GM23338 (cell line): ENCODE results near the gene SRPK2. TPM values are rescaled to one million over a fixed set of nuclear protein-coding genes. Genes with fewer than 3 reads are reported as not detected.

ENCODE experiments used
- ATAC-seq: fragments of 200-7000 bp; cut with Tn5 transposase; 3 replicates; pipeline ENCODE4 v1.9.1; 2020
- DNase-seq: peaks from one replicate; pipeline ENCODE4 v3.0.0-alpha.2; 2015; ENCODE audit warnings: low spot score
- H2AFZ ChIP-seq: fragments of 200-600 bp; sonication (generic); 2 replicates; pipeline ENCODE4 v1.8.0; 2016; ENCODE audit warnings: antibody characterized with exemption, mild to moderate bottlenecking, moderate library complexity
- H3F3A ChIP-seq: fragments of 200-600 bp; sonication (generic); replicated peaks from 2 replicates; pipeline ENCODE4 v1.8.0; 2017; ENCODE audit warnings: antibody characterized with exemption, mixed run types, low read depth
- H3K27ac ChIP-seq: fragments of 200-600 bp; sonication (generic); 2 replicates; pipeline ENCODE4 v1.6.1; 2016; ENCODE audit warnings: low read depth
- H3K27me3 ChIP-seq: fragments of 200-600 bp; sonication (generic); 2 replicates; pipeline ENCODE4 v1.8.0; 2016; ENCODE audit warnings: mild to moderate bottlenecking, mixed run types, moderate library complexity; ENCODE audit not compliant: insufficient read depth
- H3K36me3 ChIP-seq: fragments of 200-600 bp; sonication (generic); 2 replicates; pipeline ENCODE4 v1.8.0; 2016; ENCODE audit warnings: mild to moderate bottlenecking; ENCODE audit not compliant: insufficient read depth
- H3K4me1 ChIP-seq: fragments of 200-600 bp; sonication (generic); 2 replicates; pipeline ENCODE4 v1.8.0; 2016; ENCODE audit warnings: mild to moderate bottlenecking, moderate library complexity; ENCODE audit not compliant: insufficient read depth
- H3K4me2 ChIP-seq: fragments of 200-600 bp; sonication (generic); 2 replicates; pipeline ENCODE4 v1.7.1; 2017; ENCODE audit warnings: mixed run types
- H3K4me3 ChIP-seq: fragments of 200-600 bp; sonication (generic); 2 replicates; pipeline ENCODE4 v1.6.1; 2016; ENCODE audit warnings: mixed run types
- H3K79me2 ChIP-seq: fragments of 200-600 bp; sonication (generic); replicated peaks from 2 replicates; pipeline ENCODE4 v1.8.0; 2017; ENCODE audit warnings: mild to moderate bottlenecking; ENCODE audit not compliant: insufficient read depth
- H3K9me2 ChIP-seq: fragments of 200-600 bp; sonication (generic); 2 replicates; pipeline ENCODE4 v1.8.0; 2017; ENCODE audit not compliant: insufficient read depth
- H4K20me1 ChIP-seq: fragments of 200-600 bp; sonication (generic); replicated peaks from 2 replicates; pipeline ENCODE4 v1.8.0; 2017; ENCODE audit warnings: mild to moderate bottlenecking; ENCODE audit not compliant: insufficient read depth
- H3K27ac Mint-ChIP-seq: 2 replicates; pipeline ENCODE4 v1.8.0; 2020; ENCODE audit warnings: inconsistent platforms, mild to moderate bottlenecking, moderate library complexity, mixed read lengths
- H3K27me3 Mint-ChIP-seq: 3 replicates; pipeline ENCODE4 v1.8.0; 2022; ENCODE audit warnings: low read depth, mild to moderate bottlenecking, moderate library complexity, mixed read lengths, inconsistent platforms; ENCODE audit not compliant: insufficient read depth, poor library complexity
- H3K36me3 Mint-ChIP-seq: 3 replicates; pipeline ENCODE4 v1.8.0; 2021; ENCODE audit warnings: low read depth, mild to moderate bottlenecking, inconsistent platforms, moderate library complexity, mixed read lengths
- H3K4me1 Mint-ChIP-seq: 3 replicates; pipeline ENCODE4 v1.8.0; 2020; ENCODE audit warnings: mild to moderate bottlenecking, inconsistent platforms, mixed read lengths
- H3K4me3 Mint-ChIP-seq: 3 replicates; pipeline ENCODE4 v1.8.0; 2021; ENCODE audit warnings: moderate library complexity, mild to moderate bottlenecking, inconsistent platforms, mixed read lengths
- H3K9me3 Mint-ChIP-seq: 3 replicates; pipeline ENCODE4 v1.8.0; 2020; ENCODE audit warnings: moderate library complexity, mild to moderate bottlenecking, inconsistent platforms, mixed read lengths
- CREB1 ChIP-seq: fragments of 250-450 bp; sonication (Bioruptor Pico); IDR thresholded peaks from 2 replicates; pipeline ENCODE4 v1.5.0; 2020; ENCODE audit warnings: low read depth, mild to moderate bottlenecking, moderate library complexity
- CTCF ChIP-seq, 2 experiments: fragments of 200-600 bp in 1 of 2; sonication (generic) in 1 of 2; conservative IDR thresholded peaks; 2 replicates each; pipeline versions ENCODE4 v1.5.1 to v1.6.1; 2016 to 2017; ENCODE audit warnings: antibody characterized with exemption in 2 of 2, low read depth in 2 of 2, mild to moderate bottlenecking in 2 of 2, moderate library complexity in 1 of 2
- ETS1 ChIP-seq: IDR thresholded peaks from 2 replicates; pipeline ENCODE4 v1.6.1; 2016; ENCODE audit warnings: antibody characterized with exemption
- EZH2 ChIP-seq: fragments of 200-600 bp; sonication (generic); IDR thresholded peaks from one replicate; pipeline ENCODE4 v1.8.0; 2017; ENCODE audit warnings: antibody characterized with exemption, mild to moderate bottlenecking, low read depth; ENCODE audit not compliant: unreplicated experiment
- EZH2phosphoT487 ChIP-seq: fragments of 200-600 bp; sonication (generic); IDR thresholded peaks from one replicate; pipeline ENCODE4 v1.8.1; 2018; ENCODE audit warnings: antibody characterized with exemption; ENCODE audit not compliant: unreplicated experiment
- JUNB ChIP-seq: IDR thresholded peaks from one replicate; pipeline ENCODE4 v1.6.1; 2016; ENCODE audit warnings: antibody characterized with exemption; ENCODE audit not compliant: unreplicated experiment
- NANOG ChIP-seq: IDR thresholded peaks from 2 replicates; pipeline ENCODE4 v1.6.1; 2016; ENCODE audit warnings: antibody characterized with exemption, borderline replicate concordance
- POLR2AphosphoS5 ChIP-seq: IDR thresholded peaks from 2 replicates; pipeline ENCODE4 v1.6.1; 2016; ENCODE audit warnings: antibody characterized with exemption, low read depth
- REST ChIP-seq: IDR thresholded peaks from one replicate; pipeline ENCODE4 v1.6.1; 2018; ENCODE audit warnings: antibody characterized with exemption; ENCODE audit not compliant: unreplicated experiment
- STAT1 ChIP-seq: IDR thresholded peaks from one replicate; pipeline ENCODE4 v1.6.1; 2016; ENCODE audit warnings: antibody characterized with exemption; ENCODE audit not compliant: unreplicated experiment
- ZNF114 ChIP-seq: fragments of 250-450 bp; sonication (Bioruptor Pico); IDR thresholded peaks from 2 replicates; pipeline ENCODE4 v1.5.0; 2020; ENCODE audit warnings: mild to moderate bottlenecking, moderate library complexity
- ZNF331 ChIP-seq: fragments of 250-450 bp; sonication (Bioruptor Pico); IDR thresholded peaks from 2 replicates; pipeline ENCODE4 v1.5.0; 2020; ENCODE audit warnings: low read depth, mild to moderate bottlenecking, moderate library complexity
- polyA plus RNA-seq: library from polyadenylated mRNA; unstranded; fragments of >200 nt; fragmentation: Nextera tagmentation; extraction: Ambion mirVana; gene quantifications from 2 replicates; pipeline ENCODE4 v1.2.1, GENCODE V29; 2016
- total RNA-seq: library from RNA; depleted of rRNA; stranded (reverse); fragments of >200 nt; shearing (Covaris generic); gene quantifications from 2 replicates; pipeline ENCODE4 v1.2.3, GENCODE V29; 2014

Gene SRPK2
- total and polyA plus RNA-seq, 2 experiments from 2014 or later, result 66.3 to 91.5 TPM

- TF ChIP-seq REST, result no peak
- TF ChIP-seq EZH2phosphoT487, result no peak
- TF ChIP-seq POLR2AphosphoS5, result no peak
- no peak for TF ChIP-seq NANOG
- TF ChIP-seq JUNB, result no peak
- TF ChIP-seq ETS1, result no peak
Observed at GRCh38 chr7:105391429-105391828, 2.7 kb upstream of the SRPK2 start (continued).

- Histone ChIP-seq H3F3A (no peaks in the 10 kb centered on the region), H2AFZ (no peak overlapping the region), H3K9me2 (no peaks in the 10 kb centered on the region), H4K20me1 (peaks cover 18% of the 10 kb centered on the region), H3K4me1 (peaks cover 8% of the 10 kb centered on the region), H3K27me3 (peaks cover 9% of the 10 kb centered on the region), H3K4me2 (no peak overlapping the region), H3K79me2 (peaks cover 30% of the 10 kb centered on the region), H3K36me3 (no peaks in the 10 kb centered on the region), H3K27ac (no peak overlapping the region), H3K4me3 (no peak overlapping the region)
- Mint-ChIP-seq H3K4me1 (peaks cover 14% of the 10 kb centered on the region), H3K27me3 (peaks cover 15% of the 10 kb centered on the region), H3K27ac (no peak overlapping the region), H3K4me3 (peak overlapping the region; percentile 93; the same call in 2 of the 3 replicates), H3K9me3 (peaks cover 3% of the 10 kb centered on the region; the same call in 2 of the 3 replicates), H3K36me3 (peaks cover 15% of the 10 kb centered on the region)
- DNase-seq (no peak), ATAC-seq (no peak)
- TF ChIP-seq ETS1 (no peak), EZH2 (no peak), NANOG (no peak), POLR2AphosphoS5 (no peak), REST (no peak), ZNF114 (CRISPR knock-in tag) (no peak), CTCF (conservative IDR thresholded peaks at IDR 0.05; ENCODE audit: low read depth in 2 of 2) (no peak), ZNF331 (CRISPR knock-in tag) (no peak), STAT1 (no peak), JUNB (no peak), EZH2phosphoT487 (no peak), CREB1 (CRISPR knock-in tag) (no peak)
Observed at GRCh38 chr7:105389889-105390288, 1.2 kb upstream of the SRPK2 start.
